ENCODE measurements around the gene VSNL1.

The VSNL1 gene

DNA sequence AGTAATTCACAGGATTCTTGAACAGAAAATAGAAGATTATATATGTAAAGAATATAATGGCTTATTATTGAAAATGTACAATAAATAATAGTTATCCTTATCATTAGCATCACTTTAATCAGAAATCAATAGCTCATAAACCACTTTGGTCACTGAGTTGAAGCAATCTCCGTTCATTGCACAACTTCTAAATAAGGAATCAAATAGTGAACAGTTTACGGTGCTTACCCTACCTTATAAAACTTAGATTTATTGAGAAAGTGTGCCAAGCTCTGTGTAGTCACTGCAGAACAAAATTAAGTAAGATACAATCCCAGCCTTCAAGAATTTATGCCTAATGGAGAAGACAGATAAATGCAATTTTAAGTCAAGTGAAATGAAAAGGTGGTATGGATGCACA lies 6.7 kb downstream of the VSNL1 start:
- Histone ChIP-seq H2BK15ac (ENCODE audit: low read depth, poor library complexity, severe bottlenecking) (no peak overlapping the region), H2AFZ (ENCODE audit: low read depth, low read length) (no peak overlapping the region), H3K36me3 (ENCODE audit: control insufficient read depth in 1 of 2, insufficient read depth in 2 of 2, low read depth in 1 of 2, low read length in 2 of 2) (no peaks in the 10 kb centered on the region), H3K9me3 (ENCODE audit: control insufficient read depth, low read length) (no peaks in the 10 kb centered on the region), H4K91ac (ENCODE audit: low read length) (no peak overlapping the region), H2BK12ac (ENCODE audit: low read length in 2 of 2) (no peak overlapping the region), H2BK5ac (ENCODE audit: low read depth, low read length, poor library complexity, severe bottlenecking) (no peak overlapping the region), H3K27me3 (ENCODE audit: control insufficient read depth in 1 of 2, insufficient read depth in 1 of 2, low read length in 2 of 2) (peaks cover 4 to 16% of the 10 kb centered on the region in 2 experiments), H3K4ac (ENCODE audit: low read depth in 1 of 2, low read length in 2 of 2) (no peak overlapping the region), H3K4me2 (ENCODE audit: low read length, poor library complexity, severe bottlenecking) (no peak overlapping the region), H2BK120ac (ENCODE audit: low read depth, low read length) (no peak overlapping the region), H3K14ac (ENCODE audit: low read length in 2 of 2) (no peak overlapping the region), H3K4me1 (ENCODE audit: control insufficient read depth, insufficient read depth, low read depth, low read length) (peaks cover 3% of the 10 kb centered on the region), H4K8ac (ENCODE audit: low read length) (no peak overlapping the region), H3K79me1 (replicated peaks; ENCODE audit: low read length, poor library complexity, severe bottlenecking) (peaks cover 6% of the 10 kb centered on the region), H3K18ac (ENCODE audit: low read depth in 1 of 2, low read length in 2 of 2) (no peak overlapping the region), H2AK5ac (ENCODE audit: low read length, severe bottlenecking) (no peak overlapping the region), H3K27ac (ENCODE audit: low read length, poor library complexity, severe bottlenecking) (no peak overlapping the region), H3K4me3 (ENCODE audit: insufficient read depth in 1 of 2, low read depth in 1 of 2, low read length in 2 of 2) (no peak overlapping the region), H3K9ac (ENCODE audit: low read length) (no peak overlapping the region), H3K23ac (ENCODE audit: low read length in 2 of 2) (no peak overlapping the region)
- DNase-seq: no peak
- 88% methylated on average over 2 of the region's 2 CpGs for WGBS

- no peak for DNase-seq
- WGBS: 71% methylated on average over 5 of the region's 5 CpGs
- H3K18ac ChIP-seq (ENCODE audit: low read depth in 1 of 2, low read length in 2 of 2): no peak overlapping the region
- no peak overlapping the region for H2BK5ac ChIP-seq (ENCODE audit: low read depth, low read length, poor library complexity, severe bottlenecking)
- H3K4me2 ChIP-seq (ENCODE audit: low read length, poor library complexity, severe bottlenecking): no peak overlapping the region
- no peak overlapping the region for H3K4me3 ChIP-seq (ENCODE audit: insufficient read depth in 1 of 2, low read depth in 1 of 2, low read length in 2 of 2)
- no peak overlapping the region for H4K8ac ChIP-seq (ENCODE audit: low read length)
- H3K36me3 ChIP-seq (ENCODE audit: control insufficient read depth in 1 of 2, insufficient read depth in 2 of 2, low read depth in 1 of 2, low read length in 2 of 2): no peaks in the 10 kb centered on the region
- peaks cover 3% of the 10 kb centered on the region for H3K4me1 ChIP-seq (ENCODE audit: control insufficient read depth, insufficient read depth, low read depth, low read length)
- no peak overlapping the region for H2AFZ ChIP-seq (ENCODE audit: low read depth, low read length)
- peaks cover 5% of the 10 kb centered on the region for H3K79me1 ChIP-seq (replicated peaks; ENCODE audit: low read length, poor library complexity, severe bottlenecking)
- H3K9ac ChIP-seq (ENCODE audit: low read length): no peak overlapping the region
- no peak overlapping the region for H2AK5ac ChIP-seq (ENCODE audit: low read length, severe bottlenecking)
- H3K27me3 ChIP-seq (ENCODE audit: control insufficient read depth in 1 of 2, insufficient read depth in 1 of 2, low read length in 2 of 2): peaks cover 4 to 11% of the 10 kb centered on the region in 2 experiments
- H2BK12ac ChIP-seq (ENCODE audit: low read length in 2 of 2): no peak overlapping the region
- no peak overlapping the region for H2BK15ac ChIP-seq (ENCODE audit: low read depth, poor library complexity, severe bottlenecking)
- no peak overlapping the region for H3K23ac ChIP-seq (ENCODE audit: low read length in 2 of 2)
- H2BK120ac ChIP-seq (ENCODE audit: low read depth, low read length): no peak overlapping the region
- H4K91ac ChIP-seq (ENCODE audit: low read length): no peak overlapping the region
- no peak overlapping the region for H3K14ac ChIP-seq (ENCODE audit: low read length in 2 of 2)
- no peaks in the 10 kb centered on the region for H3K9me3 ChIP-seq (ENCODE audit: control insufficient read depth, low read length)
- no peak overlapping the region for H3K27ac ChIP-seq (ENCODE audit: low read length, poor library complexity, severe bottlenecking)
- no peak overlapping the region for H3K4ac ChIP-seq (ENCODE audit: low read depth in 1 of 2, low read length in 2 of 2)
Observed at GRCh38 chr2:17547737-17548136, 7.2 kb downstream of the VSNL1 start.

- H3K4me2 ChIP-seq (ENCODE audit: low read length, poor library complexity, severe bottlenecking): no peak overlapping the region
- no peak overlapping the region for H2BK120ac ChIP-seq (ENCODE audit: low read depth, low read length)
- H2BK12ac ChIP-seq (ENCODE audit: low read length in 2 of 2): no peak overlapping the region
- no peak overlapping the region for H3K18ac ChIP-seq (ENCODE audit: low read depth in 1 of 2, low read length in 2 of 2)
- 91% methylated on average over 1 of the region's 2 CpGs for WGBS
- H3K14ac ChIP-seq (ENCODE audit: low read length in 2 of 2): no peak overlapping the region
- H3K27ac ChIP-seq (ENCODE audit: low read length, poor library complexity, severe bottlenecking): no peak overlapping the region
- no peak overlapping the region for H2AK5ac ChIP-seq (ENCODE audit: low read length, severe bottlenecking)
- no peaks in the 10 kb centered on the region for H3K36me3 ChIP-seq (ENCODE audit: control insufficient read depth in 1 of 2, insufficient read depth in 2 of 2, low read depth in 1 of 2, low read length in 2 of 2)
- H2AFZ ChIP-seq (ENCODE audit: low read depth, low read length): no peak overlapping the region
- no peak overlapping the region for H2BK15ac ChIP-seq (ENCODE audit: low read depth, poor library complexity, severe bottlenecking)
- H3K9me3 ChIP-seq (ENCODE audit: control insufficient read depth, low read length): no peaks in the 10 kb centered on the region
- H4K91ac ChIP-seq (ENCODE audit: low read length): no peak overlapping the region
- no peak overlapping the region for H3K23ac ChIP-seq (ENCODE audit: low read length in 2 of 2)
- no peak overlapping the region for H3K4me3 ChIP-seq (ENCODE audit: insufficient read depth in 1 of 2, low read depth in 1 of 2, low read length in 2 of 2)
- no peaks in the 10 kb centered on the region for H3K4me1 ChIP-seq (ENCODE audit: control insufficient read depth, insufficient read depth, low read depth, low read length)
- no peak overlapping the region for H3K9ac ChIP-seq (ENCODE audit: low read length)
- H3K27me3 ChIP-seq (ENCODE audit: control insufficient read depth in 1 of 2, insufficient read depth in 1 of 2, low read length in 2 of 2): no peaks in the 10 kb centered on the region
- H3K79me1 ChIP-seq (replicated peaks; ENCODE audit: low read length, poor library complexity, severe bottlenecking): no peaks in the 10 kb centered on the region
- no peak overlapping the region for H3K4ac ChIP-seq (ENCODE audit: low read depth in 1 of 2, low read length in 2 of 2)
- no peak for DNase-seq
- no peak overlapping the region for H2BK5ac ChIP-seq (ENCODE audit: low read depth, low read length, poor library complexity, severe bottlenecking)
- no peak overlapping the region for H4K8ac ChIP-seq (ENCODE audit: low read length)
Observed at GRCh38 chr2:17550907-17551306, 10.4 kb downstream of the VSNL1 start.

DNA sequence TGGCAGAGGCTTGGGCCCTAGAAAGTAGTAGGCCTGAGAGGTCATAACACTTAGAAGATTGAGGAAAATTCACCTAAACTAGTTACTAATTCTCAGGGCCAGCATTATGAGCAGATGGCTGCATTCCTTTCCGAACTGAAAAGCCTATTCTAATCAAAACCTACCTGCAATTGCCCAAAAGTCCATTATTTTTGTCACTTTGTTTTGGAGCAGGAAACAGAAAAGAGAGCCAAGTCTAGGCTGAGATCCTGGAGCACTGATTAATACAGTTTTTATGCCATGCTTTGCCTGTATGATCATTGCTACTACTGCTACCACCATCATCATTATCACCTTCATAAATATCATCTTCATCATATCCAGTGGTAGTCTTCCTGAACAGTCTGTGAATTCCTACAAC lies 14.7 kb downstream of the VSNL1 start:
- H3K14ac ChIP-seq (ENCODE audit: low read length in 2 of 2): no peak overlapping the region
- H3K4me2 ChIP-seq (ENCODE audit: low read length, poor library complexity, severe bottlenecking): no peak overlapping the region
- 75% methylated on average over 1 of the region's 1 CpG for WGBS
- H3K36me3 ChIP-seq (ENCODE audit: control insufficient read depth in 1 of 2, insufficient read depth in 2 of 2, low read depth in 1 of 2, low read length in 2 of 2): no peaks in the 10 kb centered on the region
- no peak overlapping the region for H2BK120ac ChIP-seq (ENCODE audit: low read depth, low read length)
- no peak overlapping the region for H3K27ac ChIP-seq (ENCODE audit: low read length, poor library complexity, severe bottlenecking)
- no peak overlapping the region for H2BK5ac ChIP-seq (ENCODE audit: low read depth, low read length, poor library complexity, severe bottlenecking)
- no peak overlapping the region for H3K9ac ChIP-seq (ENCODE audit: low read length)
- H3K18ac ChIP-seq (ENCODE audit: low read depth in 1 of 2, low read length in 2 of 2): no peak overlapping the region
- no peak overlapping the region for H2AK5ac ChIP-seq (ENCODE audit: low read length, severe bottlenecking)
- no peak overlapping the region for H2BK15ac ChIP-seq (ENCODE audit: low read depth, poor library complexity, severe bottlenecking)
- no peak overlapping the region for H4K8ac ChIP-seq (ENCODE audit: low read length)
- H3K4ac ChIP-seq (ENCODE audit: low read depth in 1 of 2, low read length in 2 of 2): no peak overlapping the region
- no peaks in the 10 kb centered on the region for H3K4me1 ChIP-seq (ENCODE audit: control insufficient read depth, insufficient read depth, low read depth, low read length)
- DNase-seq: no peak
- H4K91ac ChIP-seq (ENCODE audit: low read length): no peak overlapping the region
- no peaks in the 10 kb centered on the region for H3K9me3 ChIP-seq (ENCODE audit: control insufficient read depth, low read length)
- H3K79me1 ChIP-seq (replicated peaks; ENCODE audit: low read length, poor library complexity, severe bottlenecking): no peaks in the 10 kb centered on the region
- no peak overlapping the region for H2AFZ ChIP-seq (ENCODE audit: low read depth, low read length)
- no peak overlapping the region for H3K23ac ChIP-seq (ENCODE audit: low read length in 2 of 2)
- no peaks in the 10 kb centered on the region for H3K27me3 ChIP-seq (ENCODE audit: control insufficient read depth in 1 of 2, insufficient read depth in 1 of 2, low read length in 2 of 2)
- H2BK12ac ChIP-seq (ENCODE audit: low read length in 2 of 2): no peak overlapping the region
- H3K4me3 ChIP-seq (ENCODE audit: insufficient read depth in 1 of 2, low read depth in 1 of 2, low read length in 2 of 2): no peak overlapping the region

Data from mesenchymal stem cell (in vitro differentiated cells and primary cell).